ENCODE measurements around the gene SEMA6D. TPM values are rescaled to one million over a fixed set of nuclear protein-coding genes. Genes with fewer than 3 reads are reported as not detected.

Gene SEMA6D
- total RNA-seq, 6 experiments from 2014 or later, result 0.74 to 4.4 (median 1.7) TPM

DNA sequence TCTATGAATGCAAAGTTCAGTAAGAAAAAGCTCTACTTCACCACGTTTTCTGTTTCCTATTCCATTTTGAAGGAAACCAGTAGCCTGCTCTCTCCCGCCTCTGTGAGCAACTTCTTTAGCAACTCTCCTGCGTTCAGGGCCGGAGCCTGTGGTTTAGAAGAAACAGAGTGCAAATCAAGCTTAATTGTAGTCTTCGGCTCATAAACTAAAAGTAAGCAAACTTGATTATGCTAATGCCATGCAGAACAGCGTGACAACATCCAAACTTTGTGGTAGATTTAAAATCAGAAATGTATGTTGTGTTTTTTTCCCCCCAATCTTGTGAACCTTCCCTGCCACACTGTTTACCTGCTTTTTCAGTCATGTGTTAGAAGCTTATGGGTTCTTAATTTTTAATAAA is 87.4 kb downstream of the SEMA6D start:
- intact Hi-C loops (cut with DNase I), result no loop called here
- DNase-seq, result no peak
- 36% methylated on average over 5 of the region's 6 CpGs for WGBS (ENCODE audit: insufficient coverage, low coverage, low lambda C conversion rate, missing lambda C conversion rate)

DNA sequence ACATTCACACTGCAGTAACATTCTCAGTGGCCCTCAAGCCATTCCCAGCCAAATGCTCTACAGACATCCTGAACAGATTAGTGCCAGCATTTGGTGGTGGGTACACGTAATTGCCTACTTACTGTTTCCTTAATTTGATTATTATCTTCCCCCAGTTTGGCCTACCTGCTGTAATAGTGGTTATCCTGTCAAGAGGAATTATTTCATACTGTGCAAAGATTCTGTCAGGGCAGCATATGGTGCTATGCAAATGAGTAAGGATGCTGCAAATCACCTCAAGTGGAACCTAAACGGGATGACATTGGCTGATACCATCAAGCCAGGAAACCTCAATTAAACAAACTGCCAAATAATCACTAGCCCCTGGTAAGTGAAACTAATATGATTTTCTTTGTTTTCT is 88.7 kb downstream of the SEMA6D start:
- 39% methylated on average over 2 of the region's 2 CpGs for WGBS (ENCODE audit: insufficient coverage, low coverage, low lambda C conversion rate, missing lambda C conversion rate)
- intact Hi-C loops (cut with DNase I), result no loop called here
- no peak overlapping the region for H3K27ac ChIP-seq

More for the DNA sequence above, 87.4 kb downstream of the SEMA6D start:
- no peak for ATAC-seq
- Histone ChIP-seq H3K36me3 (no peaks in the 10 kb centered on the region), H3K4me1 (no peaks in the 10 kb centered on the region), H3K27me3 (peaks cover 0 to 6% of the 10 kb centered on the region in 2 donors), H3K9me3 (no peaks in the 10 kb centered on the region), H3K4me3 (no peak overlapping the region), H3K27ac (no peak overlapping the region)
- TF ChIP-seq, protein P1, sequence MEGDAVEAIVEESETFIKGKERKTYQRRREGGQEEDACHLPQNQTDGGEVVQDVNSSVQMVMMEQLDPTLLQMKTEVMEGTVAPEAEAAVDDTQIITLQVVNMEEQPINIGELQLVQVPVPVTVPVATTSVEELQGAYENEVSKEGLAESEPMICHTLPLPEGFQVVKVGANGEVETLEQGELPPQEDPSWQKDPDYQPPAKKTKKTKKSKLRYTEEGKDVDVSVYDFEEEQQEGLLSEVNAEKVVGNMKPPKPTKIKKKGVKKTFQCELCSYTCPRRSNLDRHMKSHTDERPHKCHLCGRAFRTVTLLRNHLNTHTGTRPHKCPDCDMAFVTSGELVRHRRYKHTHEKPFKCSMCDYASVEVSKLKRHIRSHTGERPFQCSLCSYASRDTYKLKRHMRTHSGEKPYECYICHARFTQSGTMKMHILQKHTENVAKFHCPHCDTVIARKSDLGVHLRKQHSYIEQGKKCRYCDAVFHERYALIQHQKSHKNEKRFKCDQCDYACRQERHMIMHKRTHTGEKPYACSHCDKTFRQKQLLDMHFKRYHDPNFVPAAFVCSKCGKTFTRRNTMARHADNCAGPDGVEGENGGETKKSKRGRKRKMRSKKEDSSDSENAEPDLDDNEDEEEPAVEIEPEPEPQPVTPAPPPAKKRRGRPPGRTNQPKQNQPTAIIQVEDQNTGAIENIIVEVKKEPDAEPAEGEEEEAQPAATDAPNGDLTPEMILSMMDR (IDR thresholded peaks at IDR 0.05), result no peak
- TF ChIP-seq POLR2A (IDR thresholded peaks at IDR 0.05), result no peak

DNA sequence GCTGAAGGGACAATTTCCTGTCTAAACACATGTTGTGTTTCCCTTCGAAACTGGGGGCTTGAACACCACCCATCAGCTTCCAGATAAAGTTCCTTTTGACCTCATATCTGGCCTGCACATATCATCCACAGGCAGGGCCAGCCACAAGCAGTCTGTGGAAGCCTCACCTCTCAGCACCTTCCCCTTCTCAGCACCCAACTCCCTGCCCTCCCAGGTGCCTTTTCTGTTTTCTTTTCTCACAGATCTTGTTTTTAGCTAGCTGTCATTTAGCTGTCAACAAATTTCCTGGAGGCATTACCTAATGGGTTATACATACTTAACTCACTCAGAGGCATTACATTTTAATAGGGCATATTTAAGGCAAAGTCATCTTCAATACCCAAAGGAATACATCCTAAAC is 93.9 kb downstream of the SEMA6D start:
- TF ChIP-seq, protein P1 (IDR thresholded peaks at IDR 0.05), result no peak
- TF ChIP-seq POLR2A (IDR thresholded peaks at IDR 0.05), result no peak
- Histone ChIP-seq H3K27ac (no peak overlapping the region), H3K9me3 (no peaks in the 10 kb centered on the region), H3K4me1 (no peaks in the 10 kb centered on the region), H3K27me3 (peaks cover 0 to 6% of the 10 kb centered on the region in 2 donors), H3K36me3 (no peaks in the 10 kb centered on the region), H3K4me3 (no peak overlapping the region)
- 0% methylated on average over 1 of the region's 1 CpG for WGBS (ENCODE audit: insufficient coverage, low coverage, low lambda C conversion rate, missing lambda C conversion rate)
- intact Hi-C loops (cut with DNase I), result no loop called here
- ATAC-seq, result no peak
- no peak for DNase-seq

More for the DNA sequence above, 88.7 kb downstream of the SEMA6D start:
- no peaks in the 10 kb centered on the region for H3K36me3 ChIP-seq
- no peak overlapping the region for H3K4me3 ChIP-seq
- ATAC-seq (no peak), DNase-seq (no peak)
- no peak for TF ChIP-seq POLR2A (IDR thresholded peaks at IDR 0.05)
- TF ChIP-seq, protein P1 (IDR thresholded peaks at IDR 0.05), result no peak
- no peaks in the 10 kb centered on the region for H3K4me1 ChIP-seq
- no peaks in the 10 kb centered on the region for H3K9me3 ChIP-seq
- H3K27me3 ChIP-seq, result peaks cover 0 to 6% of the 10 kb centered on the region in 2 donors

DNA sequence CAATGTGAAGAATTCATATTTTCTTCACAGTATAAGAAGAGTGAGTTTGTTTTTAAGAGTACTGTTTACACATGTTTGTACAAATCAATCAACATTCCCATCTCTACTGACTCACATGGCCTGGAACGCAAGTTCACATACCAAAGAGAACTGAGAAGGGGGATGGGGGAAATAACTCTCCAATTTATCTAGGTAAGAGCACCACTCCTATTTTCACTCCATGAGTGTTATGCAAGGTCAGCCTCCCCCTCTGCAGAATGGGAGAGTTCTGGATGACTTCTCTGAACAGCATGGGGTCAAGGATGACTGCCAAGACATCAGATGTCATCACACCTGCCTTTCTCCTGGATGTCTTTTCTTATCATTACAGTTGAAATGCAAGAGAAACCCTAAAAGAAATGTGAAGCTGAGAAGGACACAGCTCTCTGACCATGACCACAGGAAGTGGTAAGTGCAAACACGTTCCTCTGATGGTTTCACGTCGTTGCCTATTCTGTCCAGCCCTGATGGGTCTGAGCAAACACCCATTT is 95.2 kb downstream of the SEMA6D start:
- no peak for DNase-seq
- WGBS (ENCODE audit: insufficient coverage, low coverage, low lambda C conversion rate, missing lambda C conversion rate), result 25% methylated on average over 4 of the region's 4 CpGs
- TF ChIP-seq, protein P1 (IDR thresholded peaks at IDR 0.05), result no peak
- TF ChIP-seq POLR2A (IDR thresholded peaks at IDR 0.05), result no peak
- Histone ChIP-seq H3K4me1 (no peaks in the 10 kb centered on the region), H3K9me3 (no peaks in the 10 kb centered on the region), H3K4me3 (no peak overlapping the region), H3K36me3 (no peaks in the 10 kb centered on the region), H3K27ac (no peak overlapping the region), H3K27me3 (no peaks in the 10 kb centered on the region)
- intact Hi-C loops (cut with DNase I), result no loop called here
- ATAC-seq, result peak in 3 of 4 donors; percentile 22 to 95 (median 32)

Measured in right lobe of liver (tissue), 6 donors.